Stomach smooth muscle (tissue), 2 donors: ENCODE measurements around the gene KCNK4.
"Not testable (repeated sequence)": the region's sequence is repeated elsewhere in the genome, so short reads cannot be mapped to it uniquely, and the experiment has no call there.

Source experiments
- H3K27ac ChIP-seq: one replicate; pipeline ENCODE4 v1.7.0; 2013; ENCODE audit warnings: mild to moderate bottlenecking, low read length, inconsistent platforms
- H3K27me3 ChIP-seq, 2 donors: one replicate each; pipeline ENCODE4 v1.7.0; 2013; ENCODE audit warnings: low read length in 2 of 2; ENCODE audit not compliant: insufficient read depth in 2 of 2, control insufficient read depth in 1 of 2
- H3K36me3 ChIP-seq, 2 donors: one replicate each; pipeline ENCODE4 v1.7.0; 2013; ENCODE audit warnings: low read length in 2 of 2; ENCODE audit not compliant: control insufficient read depth in 2 of 2, insufficient read depth in 2 of 2
- H3K4me1 ChIP-seq: one replicate; pipeline ENCODE4 v1.7.0; 2013; ENCODE audit warnings: low read length; ENCODE audit not compliant: control insufficient read depth, insufficient read depth
- H3K4me3 ChIP-seq, 2 donors: one replicate each; pipeline ENCODE4 v1.7.0; 2013; ENCODE audit warnings: low read length in 2 of 2
- H3K9ac ChIP-seq, 2 donors: one replicate each; pipeline ENCODE4 v1.7.0; 2013; ENCODE audit warnings: low read length in 2 of 2, mild to moderate bottlenecking in 1 of 2
- H3K9me3 ChIP-seq, 2 donors: one replicate each; pipeline ENCODE4 v1.7.0; 2013; ENCODE audit warnings: low read length in 2 of 2; ENCODE audit not compliant: control insufficient read depth in 2 of 2
- donor health status: healthy.
- donor health status: Pancreatic carcinoma.

The KCNK4 gene

GRCh38 chr11:64315667-64316526, 24.8 kb downstream of the KCNK4 start:
- not testable (repeated sequence) for H3K9me3 ChIP-seq, H3K27me3 ChIP-seq, H3K27ac ChIP-seq, H3K9ac ChIP-seq, H3K4me3 ChIP-seq
- Histone ChIP-seq H3K4me1 (peaks cover 25% of the 10 kb centered on the region), H3K36me3 (peaks cover 10 to 14% of the 10 kb centered on the region in 2 donors)

- H3K9me3 ChIP-seq = no peaks in the 10 kb centered on the region
- H3K27me3 ChIP-seq = no peaks in the 10 kb centered on the region
- peak overlapping the region; percentile 99 for H3K27ac ChIP-seq
- peak overlapping the region; percentile 96 to 98 for H3K9ac ChIP-seq
- H3K36me3 ChIP-seq = peaks cover 10 to 16% of the 10 kb centered on the region in 2 donors
- H3K4me3 ChIP-seq = peak overlapping the region; percentile 91 to 97
- H3K4me1 ChIP-seq = peaks cover 25% of the 10 kb centered on the region
These were observed 25.7 kb downstream of the KCNK4 start for GRCh38 chr11:64316672-64317324.

DNA sequence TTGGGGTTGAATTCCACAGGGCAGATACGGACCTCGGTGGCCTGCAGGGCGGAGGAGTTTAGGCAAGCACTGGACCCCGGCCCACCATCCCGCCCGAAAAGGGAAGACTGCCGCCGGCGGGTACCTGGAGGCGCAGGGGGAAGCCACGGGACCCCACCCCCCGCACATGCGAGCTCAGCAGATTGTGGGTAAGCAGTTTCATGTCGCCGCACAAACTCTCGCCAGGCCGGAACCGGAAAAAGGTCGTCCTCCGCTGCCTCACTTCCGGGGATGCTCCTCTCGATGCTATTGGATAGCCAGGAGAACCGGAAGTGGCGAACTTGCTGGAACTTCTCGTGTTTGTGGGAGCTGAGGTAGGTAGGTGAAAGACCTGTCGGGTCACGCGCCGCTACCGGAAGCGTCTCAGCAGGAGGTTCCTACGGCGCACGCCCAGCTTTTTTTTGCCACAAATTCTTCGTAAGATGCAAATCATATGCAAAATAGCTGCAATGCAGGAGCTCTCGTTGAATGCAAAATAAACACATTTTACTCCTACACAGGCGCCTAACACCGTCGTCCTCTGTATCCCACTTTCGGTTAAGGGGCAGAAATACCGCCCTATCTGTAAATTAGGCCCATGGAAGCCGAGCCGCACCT, 26.3 kb downstream of the KCNK4 start, which contains the start of gene TRMT112:
TRMT112 (minus strand) TSS at position 235 of the 636 bp plus-strand sequence; CDS start at position 202, 33 bp downstream.
- peaks cover 10 to 16% of the 10 kb centered on the region in 2 donors for H3K36me3 ChIP-seq
- no peaks in the 10 kb centered on the region for H3K9me3 ChIP-seq
- peaks cover 25% of the 10 kb centered on the region for H3K4me1 ChIP-seq

DNA sequence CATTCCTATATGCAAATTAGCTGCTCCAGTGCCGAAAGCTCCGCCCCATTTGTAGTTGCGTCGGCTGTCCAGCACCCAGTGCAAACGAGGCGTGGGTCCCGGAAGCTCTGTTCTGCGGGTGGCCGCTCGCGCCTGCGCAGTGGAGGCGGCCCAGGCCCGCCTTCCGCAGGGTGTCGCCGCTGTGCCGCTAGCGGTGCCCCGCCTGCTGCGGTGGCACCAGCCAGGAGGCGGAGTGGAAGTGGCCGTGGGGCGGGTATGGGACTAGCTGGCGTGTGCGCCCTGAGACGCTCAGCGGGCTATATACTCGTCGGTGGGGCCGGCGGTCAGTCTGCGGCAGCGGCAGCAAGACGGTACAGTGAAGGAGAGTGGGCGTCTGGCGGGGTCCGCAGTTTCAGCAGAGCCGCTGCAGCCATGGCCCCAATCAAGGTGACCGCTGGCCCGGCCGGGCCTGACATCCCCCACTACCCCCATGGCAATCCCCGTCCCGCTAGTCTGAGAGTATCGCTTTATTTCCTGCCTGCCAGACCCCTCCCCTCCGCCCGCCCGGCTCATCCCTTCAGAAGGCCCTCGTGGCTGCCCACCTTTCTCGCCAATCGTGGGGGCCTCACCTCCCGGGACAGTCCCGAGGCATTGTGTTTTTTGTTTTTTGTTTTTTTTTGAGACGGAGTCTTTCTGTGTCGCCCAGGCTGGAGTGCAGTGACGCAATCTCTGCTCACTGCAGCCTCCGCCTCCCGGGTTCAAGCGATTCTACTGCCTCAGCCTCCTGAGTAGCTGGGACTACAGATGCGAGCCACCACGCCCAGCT, 27.1 kb downstream of the KCNK4 start, which contains the start of gene PRDX5:
PRDX5 (plus strand) TSS at position 161 of the 805 bp plus-strand sequence; CDS start at position 256, 95 bp downstream.
- no peaks in the 10 kb centered on the region for H3K9me3 ChIP-seq
- H3K9ac ChIP-seq = peak within 1 kb of the TSS; percentile 96 to 98
- H3K36me3 ChIP-seq = peaks cover 10 to 16% of the 10 kb centered on the region in 2 donors
- no peaks in the 10 kb centered on the region for H3K27me3 ChIP-seq
- H3K27ac ChIP-seq = peak within 1 kb of the TSS; percentile 99
- peaks cover 24% of the 10 kb centered on the region for H3K4me1 ChIP-seq
- H3K4me3 ChIP-seq = peak within 1 kb of the TSS; percentile 91 to 97

More for the DNA sequence above, 26.3 kb downstream of the KCNK4 start, which contains the start of gene TRMT112:
- Histone ChIP-seq H3K4me3 (peak within 1 kb of the TSS; percentile 91 to 97), H3K27me3 (no peaks in the 10 kb centered on the region), H3K9ac (peak within 1 kb of the TSS; percentile 96 to 98), H3K27ac (peak within 1 kb of the TSS; percentile 99)

- Histone ChIP-seq H3K27ac (peak overlapping the region; percentile 46), H3K4me3 (peak overlapping the region; percentile 91 to 97), H3K27me3 (no peaks in the 10 kb centered on the region), H3K4me1 (peaks cover 22% of the 10 kb centered on the region), H3K9ac (peak overlapping the region; percentile 96 to 98), H3K36me3 (peaks cover 10 to 14% of the 10 kb centered on the region in 2 donors), H3K9me3 (no peaks in the 10 kb centered on the region)
These were observed 28.0 kb downstream of the KCNK4 start for GRCh38 chr11:64318766-64319761.

GRCh38 chr11:64320556-64320955, 29.5 kb downstream of the KCNK4 start:
- Histone ChIP-seq H3K27me3 (no peaks in the 10 kb centered on the region), H3K36me3 (peaks cover under 1 to 7% of the 10 kb centered on the region in 2 donors), H3K27ac (no peak overlapping the region)

DNA sequence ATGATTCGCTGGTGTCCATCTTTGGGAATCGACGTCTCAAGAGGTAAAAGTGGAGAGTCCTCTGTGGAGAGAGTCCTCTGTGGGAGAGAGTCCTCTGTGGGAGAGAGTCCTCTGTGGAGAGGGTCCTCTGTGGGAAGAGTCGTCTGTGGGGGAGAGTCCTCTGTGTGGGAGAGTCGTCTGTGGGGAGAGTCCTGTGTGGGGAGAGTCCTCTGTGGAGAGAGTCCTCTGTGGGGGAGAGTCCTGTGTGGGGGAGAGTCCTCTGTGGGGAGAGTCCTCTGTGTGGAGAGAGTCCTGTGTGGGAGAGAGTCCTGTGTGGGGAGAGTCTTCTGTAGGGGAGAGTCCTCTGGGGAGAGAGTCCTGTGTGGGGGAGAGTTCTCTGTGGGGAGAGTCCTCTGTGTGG, 29.9 kb downstream of the KCNK4 start:
- H3K27ac ChIP-seq = no peak overlapping the region
- H3K27me3 ChIP-seq = no peaks in the 10 kb centered on the region
- H3K36me3 ChIP-seq = peaks cover 0 to 6% of the 10 kb centered on the region in 2 donors
- H3K4me3 ChIP-seq = no peak overlapping the region
- H3K4me1 ChIP-seq = peaks cover 22% of the 10 kb centered on the region
- H3K9ac ChIP-seq = no peak overlapping the region
- no peaks in the 10 kb centered on the region for H3K9me3 ChIP-seq

More at GRCh38 chr11:64320556-64320955, 29.5 kb downstream of the KCNK4 start:
- Histone ChIP-seq H3K4me1 (peaks cover 22% of the 10 kb centered on the region), H3K9me3 (no peaks in the 10 kb centered on the region), H3K4me3 (no peak overlapping the region), H3K9ac (no peak overlapping the region)

GRCh38 chr11:64321533-64321932, 30.4 kb downstream of the KCNK4 start:
- H3K36me3 ChIP-seq = peaks cover 0 to 4% of the 10 kb centered on the region in 2 donors
- H3K4me1 ChIP-seq = peaks cover 17% of the 10 kb centered on the region
- H3K27ac ChIP-seq = no peak overlapping the region
- no peaks in the 10 kb centered on the region for H3K9me3 ChIP-seq
- no peak overlapping the region for H3K4me3 ChIP-seq
- H3K27me3 ChIP-seq = no peaks in the 10 kb centered on the region
- no peak overlapping the region for H3K9ac ChIP-seq

- Histone ChIP-seq H3K27me3 (no peaks in the 10 kb centered on the region), H3K27ac (no peak overlapping the region), H3K4me3 (no peak overlapping the region), H3K36me3 (peaks cover 0 to 4% of the 10 kb centered on the region in 2 donors), H3K9me3 (no peaks in the 10 kb centered on the region), H3K9ac (no peak overlapping the region), H3K4me1 (peaks cover 8% of the 10 kb centered on the region)
These were observed 31.8 kb downstream of the KCNK4 start for GRCh38 chr11:64322925-64323260.
